Measurements from ENCODE around the gene SPAG9. TPM values are rescaled to one million over a fixed set of nuclear protein-coding genes. Genes with fewer than 3 reads are reported as not detected.
A peak's percentile ranks its signal among the peaks of the same experiment; 100 is the strongest.

Gene SPAG9
- total RNA-seq, 4 donors from 2014 or later, result 139 to 171 (median 143) TPM

- ATAC-seq, result no peak
- H3K9me3 ChIP-seq, result no peaks in the 10 kb centered on the region
- peaks cover 0 to 77% of the 10 kb centered on the region in 2 donors for H3K36me3 ChIP-seq
- TF ChIP-seq CTCF (IDR thresholded peaks at IDR 0.05 in 4 of 5, conservative IDR thresholded peaks at IDR 0.05 in 1 of 5) (no peak), POLR2A (IDR thresholded peaks at IDR 0.05) (no peak)
- intact Hi-C loops (cut with DNase I; ENCODE audit: low total_unique reads) (loop anchor here (5.0 kb wide), 1 partner anchor 75 kb away; no protein-coding TSS in a partner anchor), in situ Hi-C loops (cut with MboI; ENCODE audit: low sequenced_read_pairs in 4 of 4) (no loop called here)
- peaks cover 7 to 8% of the 10 kb centered on the region in 2 donors for H3K4me1 ChIP-seq
- no peak overlapping the region for H3K4me3 ChIP-seq
- no peak overlapping the region for H3K27ac ChIP-seq
- no peak for DNase-seq
- H3K27me3 ChIP-seq, result no peaks in the 10 kb centered on the region
Observed at GRCh38 chr17:51017270-51017669, 103.4 kb downstream of the SPAG9 start.

- peaks cover 0 to 84% of the 10 kb centered on the region in 2 donors for H3K36me3 ChIP-seq
Observed at GRCh38 chr17:51016099-51016498, 104.6 kb downstream of the SPAG9 start.

GRCh38 chr17:51015145-51015558, 105.5 kb downstream of the SPAG9 start:
- H3K9me3 ChIP-seq, result no peaks in the 10 kb centered on the region
- intact Hi-C loops (cut with DNase I; ENCODE audit: low total_unique reads) (loop anchor here (5.0 kb wide), 1 partner anchor 77 kb away; no protein-coding TSS in a partner anchor), in situ Hi-C loops (cut with MboI; ENCODE audit: low sequenced_read_pairs in 4 of 4) (no loop called here)
- no peak overlapping the region for H3K4me3 ChIP-seq
- H3K36me3 ChIP-seq, result peaks cover 0 to 82% of the 10 kb centered on the region in 2 donors
- H3K4me1 ChIP-seq, result peaks cover 7 to 8% of the 10 kb centered on the region in 2 donors
- peak overlapping the region in 2 of 4 donors; percentile 1 to 28 for H3K27ac ChIP-seq
- TF ChIP-seq CTCF (IDR thresholded peaks at IDR 0.05 in 4 of 5, conservative IDR thresholded peaks at IDR 0.05 in 1 of 5) (no peak), POLR2A (IDR thresholded peaks at IDR 0.05) (no peak)
- no peaks in the 10 kb centered on the region for H3K27me3 ChIP-seq
- DNase-seq (no peak), ATAC-seq (no peak)

More at GRCh38 chr17:51016099-51016498, 104.6 kb downstream of the SPAG9 start:
- intact Hi-C loops (cut with DNase I; ENCODE audit: low total_unique reads), result loop anchor here (5.0 kb wide), 1 partner anchor 76 kb away; no protein-coding TSS in a partner anchor
- TF ChIP-seq CTCF (IDR thresholded peaks at IDR 0.05 in 4 of 5, conservative IDR thresholded peaks at IDR 0.05 in 1 of 5), result no peak
- no peak for TF ChIP-seq POLR2A (IDR thresholded peaks at IDR 0.05)
- no peaks in the 10 kb centered on the region for H3K27me3 ChIP-seq
- H3K27ac ChIP-seq, result no peak overlapping the region
- DNase-seq (no peak), ATAC-seq (no peak)
- in situ Hi-C loops (cut with MboI; ENCODE audit: low sequenced_read_pairs in 4 of 4), result no loop called here
- no peaks in the 10 kb centered on the region for H3K9me3 ChIP-seq
- H3K4me3 ChIP-seq, result no peak overlapping the region
- peaks cover 7 to 8% of the 10 kb centered on the region in 2 donors for H3K4me1 ChIP-seq

GRCh38 chr17:51014129-51014528, 106.5 kb downstream of the SPAG9 start:
- intact Hi-C loops (cut with DNase I; ENCODE audit: low total_unique reads) (no loop called here), in situ Hi-C loops (cut with MboI; ENCODE audit: low sequenced_read_pairs in 4 of 4) (no loop called here)
- no peaks in the 10 kb centered on the region for H3K27me3 ChIP-seq
- peaks cover 7 to 8% of the 10 kb centered on the region in 2 donors for H3K4me1 ChIP-seq
- H3K9me3 ChIP-seq, result no peaks in the 10 kb centered on the region
- no peak overlapping the region for H3K4me3 ChIP-seq
- no peak for DNase-seq
- ATAC-seq, result no peak
- H3K27ac ChIP-seq, result no peak overlapping the region
- no peak for TF ChIP-seq POLR2A (IDR thresholded peaks at IDR 0.05)
- no peak for TF ChIP-seq CTCF (IDR thresholded peaks at IDR 0.05 in 4 of 5, conservative IDR thresholded peaks at IDR 0.05 in 1 of 5)
- peaks cover 0 to 72% of the 10 kb centered on the region in 2 donors for H3K36me3 ChIP-seq

- ATAC-seq (no peak), DNase-seq (no peak)
- H3K27me3 ChIP-seq, result no peaks in the 10 kb centered on the region
- H3K27ac ChIP-seq, result no peak overlapping the region
- no peaks in the 10 kb centered on the region for H3K9me3 ChIP-seq
- H3K4me3 ChIP-seq, result no peak overlapping the region
- TF ChIP-seq CTCF (IDR thresholded peaks at IDR 0.05 in 4 of 5, conservative IDR thresholded peaks at IDR 0.05 in 1 of 5), result no peak
- TF ChIP-seq POLR2A (IDR thresholded peaks at IDR 0.05), result no peak
- intact Hi-C loops (cut with DNase I; ENCODE audit: low total_unique reads) (no loop called here), in situ Hi-C loops (cut with MboI; ENCODE audit: low sequenced_read_pairs in 4 of 4) (no loop called here)
- peaks cover 7 to 8% of the 10 kb centered on the region in 2 donors for H3K4me1 ChIP-seq
- peaks cover 0 to 65% of the 10 kb centered on the region in 2 donors for H3K36me3 ChIP-seq
Observed at GRCh38 chr17:51013322-51013721, 107.3 kb downstream of the SPAG9 start.

Data from gastrocnemius medialis (tissue), 4 donors.